ENCODE data around the gene MRPS22. TPM values are rescaled to one million over a fixed set of nuclear protein-coding genes. Genes with fewer than 3 reads are reported as not detected.

Gene MRPS22
- total and polyA plus RNA-seq, 2 of the 13 experiments (the other 11 are each of a cell fraction or from before 2014, with no cell fraction given) = 52.7 to 113 TPM

- peak; percentile 78; the same call in 1 of the 2 replicates for TF ChIP-seq ZNF598 (CRISPR knock-in tag; IDR thresholded peaks at IDR 0.05; ENCODE audit: borderline replicate concordance)
- no peak for TF ChIP-seq ZNF18 (CRISPR knock-in tag; IDR thresholded peaks at IDR 0.05; ENCODE audit: insufficient replicate concordance)
- no peak for TF ChIP-seq CEBPG (CRISPR knock-in tag; IDR thresholded peaks at IDR 0.05)
- TF ChIP-seq USF2 (IDR thresholded peaks at IDR 0.05; ENCODE audit: low read depth, low read length) = no peak
- TF ChIP-seq USF2 (CRISPR knock-in tag; IDR thresholded peaks at IDR 0.05; ENCODE audit: borderline replicate concordance) = no peak; the same call in 1 of the 2 replicates
- TF ChIP-seq SYNCRIP (IDR thresholded peaks at IDR 0.05; ENCODE audit: insufficient read depth, low read depth, low read length) = no peak
- no peak for TF ChIP-seq ZNF552 (CRISPR knock-in tag; IDR thresholded peaks at IDR 0.05; ENCODE audit: borderline replicate concordance)
- no peak for TF ChIP-seq MXI1 (IDR thresholded peaks at IDR 0.05; ENCODE audit: borderline replicate concordance, low read depth, low read length)
- peak; percentile 63; the same call in 1 of the 2 replicates for TF ChIP-seq MEF2D (CRISPR knock-in tag; IDR thresholded peaks at IDR 0.05)
- TF ChIP-seq ZNF350 (CRISPR knock-in tag; IDR thresholded peaks at IDR 0.05; ENCODE audit: borderline replicate concordance, low read depth) = peak; percentile 87; the same call in 1 of the 2 replicates
- TF ChIP-seq ZBTB25 (CRISPR knock-in tag; IDR thresholded peaks at IDR 0.05) = no peak
- no peak for TF ChIP-seq RFX1 (IDR thresholded peaks at IDR 0.05)
- no peak for TF ChIP-seq GMEB2 (CRISPR knock-in tag; IDR thresholded peaks at IDR 0.05; ENCODE audit: low read depth)
- peak; percentile 33; the same call in 1 of the 2 replicates for TF ChIP-seq ZNF432 (CRISPR knock-in tag; IDR thresholded peaks at IDR 0.05; ENCODE audit: borderline replicate concordance)
- no peak for TF ChIP-seq ARID2 (CRISPR knock-in tag; IDR thresholded peaks at IDR 0.05; ENCODE audit: borderline replicate concordance)
- no peak; the same call in 1 of the 2 replicates for TF ChIP-seq ZNF782 (CRISPR knock-in tag; IDR thresholded peaks at IDR 0.05; ENCODE audit: borderline replicate concordance)
- TF ChIP-seq KDM5A (IDR thresholded peaks at IDR 0.05; ENCODE audit: borderline replicate concordance, low read length) = peak; percentile 99
- no peak for TF ChIP-seq HOXA7 (CRISPR knock-in tag; IDR thresholded peaks at IDR 0.05)
- TF ChIP-seq PATZ1 (CRISPR knock-in tag; IDR thresholded peaks at IDR 0.05) = 0 out of 2 replicates have a peak, but pooled peaks have one; percentile 8
Observed at GRCh38 chr3:139343895-139344856, at the start of gene MRPS22 (continued).

Measured in HepG2 (cell line).